A673 (cell line): ENCODE measurements around the gene DDR2.

Experiments
- EZH2 ChIP-seq: fragments of 200-600 bp; sonication (generic); IDR thresholded peaks from 2 replicates; pipeline ENCODE4 v1.6.1; 2017; ENCODE audit warnings: borderline replicate concordance, low read depth, mild to moderate bottlenecking, mixed read lengths, antibody characterized with exemption, low read length; ENCODE audit not compliant: poor library complexity, severe bottlenecking
- TF ChIP-seq, protein P1 (sequence below): fragments of 300-800, 200-600 bp; sonication (generic); conservative IDR thresholded peaks from 2 replicates; pipeline ENCODE4 v1.5.1; 2017; ENCODE audit warnings: low read depth, mild to moderate bottlenecking, antibody characterized with exemption, low read length, moderate library complexity, mixed read lengths

- TF ChIP-seq, protein P1, sequence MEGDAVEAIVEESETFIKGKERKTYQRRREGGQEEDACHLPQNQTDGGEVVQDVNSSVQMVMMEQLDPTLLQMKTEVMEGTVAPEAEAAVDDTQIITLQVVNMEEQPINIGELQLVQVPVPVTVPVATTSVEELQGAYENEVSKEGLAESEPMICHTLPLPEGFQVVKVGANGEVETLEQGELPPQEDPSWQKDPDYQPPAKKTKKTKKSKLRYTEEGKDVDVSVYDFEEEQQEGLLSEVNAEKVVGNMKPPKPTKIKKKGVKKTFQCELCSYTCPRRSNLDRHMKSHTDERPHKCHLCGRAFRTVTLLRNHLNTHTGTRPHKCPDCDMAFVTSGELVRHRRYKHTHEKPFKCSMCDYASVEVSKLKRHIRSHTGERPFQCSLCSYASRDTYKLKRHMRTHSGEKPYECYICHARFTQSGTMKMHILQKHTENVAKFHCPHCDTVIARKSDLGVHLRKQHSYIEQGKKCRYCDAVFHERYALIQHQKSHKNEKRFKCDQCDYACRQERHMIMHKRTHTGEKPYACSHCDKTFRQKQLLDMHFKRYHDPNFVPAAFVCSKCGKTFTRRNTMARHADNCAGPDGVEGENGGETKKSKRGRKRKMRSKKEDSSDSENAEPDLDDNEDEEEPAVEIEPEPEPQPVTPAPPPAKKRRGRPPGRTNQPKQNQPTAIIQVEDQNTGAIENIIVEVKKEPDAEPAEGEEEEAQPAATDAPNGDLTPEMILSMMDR: no peak
- TF ChIP-seq EZH2: no peak
These were observed 43.8 kb downstream of the DDR2 start for GRCh38 chr1:162676087-162676486.
